Suprapubic skin (tissue), 4 donors: ENCODE measurements around the gene ERC2. TPM values are rescaled to one million over a fixed set of nuclear protein-coding genes. Genes with fewer than 3 reads are reported as not detected.

Source experiments
- DNase-seq, 2 donors: peaks; one replicate each; pipeline ENCODE4 v3.0.0-alpha.2; 2019; ENCODE audit warnings: low spot score in 2 of 2
- H3K27ac ChIP-seq: fragments of 200-600 bp; sonication (generic); one replicate; pipeline ENCODE4 v1.5.1; 2019
- H3K27me3 ChIP-seq: fragments of 200-600 bp; sonication (generic); one replicate; pipeline ENCODE4 v1.5.1; 2019
- H3K36me3 ChIP-seq: fragments of 200-600 bp; sonication (generic); one replicate; pipeline ENCODE4 v1.5.1; 2019
- H3K4me1 ChIP-seq: fragments of 200-600 bp; sonication (generic); one replicate; pipeline ENCODE4 v1.5.1; 2019
- H3K4me3 ChIP-seq: fragments of 200-600 bp; sonication (generic); one replicate; pipeline ENCODE4 v1.5.1; 2019; ENCODE audit warnings: mild to moderate bottlenecking
- H3K9me3 ChIP-seq: fragments of 200-600 bp; sonication (generic); one replicate; pipeline ENCODE4 v1.5.1; 2019
- EP300 ChIP-seq: sonication (generic); formaldehyde crosslinking; IDR thresholded peaks from one replicate; pipeline ENCODE4 v1.6.1; 2017; ENCODE audit warnings: antibody characterized with exemption
- POLR2A ChIP-seq, 2 donors: fragments of 450-650 bp; IDR thresholded peaks; one replicate each; pipeline ENCODE4 v1.6.1; 2017; ENCODE audit warnings: antibody characterized with exemption in 2 of 2, mild to moderate bottlenecking in 2 of 2, moderate library complexity in 2 of 2
- POLR2AphosphoS5 ChIP-seq, 3 donors: sonication (generic); formaldehyde crosslinking; IDR thresholded peaks; one replicate each; pipeline ENCODE4 v1.6.1; 2017; ENCODE audit warnings: antibody characterized with exemption in 3 of 3
- WGBS: methylation state at CpG from one replicate; pipeline ENCODE4 v1.1.5; 2018; 5-methylcytosine and 5-hydroxymethylcytosine counted together
- total RNA-seq, 4 donors: library from RNA; depleted of rRNA; stranded (reverse); fragments of >200 nt; gene quantifications; one replicate each; pipeline ENCODE4 v1.1.0, GENCODE V29; 2016
- TF ChIP-seq, protein P1 (sequence below), 2 donors: fragments of 200-600 bp in 1 of 2; fragments of 450-650 bp in 1 of 2; sonication (generic) in 1 of 2; IDR thresholded peaks; one replicate each; pipeline ENCODE4 v1.5.1; 2016 to 2019; ENCODE audit warnings: antibody characterized with exemption in 2 of 2, mild to moderate bottlenecking in 1 of 2, moderate library complexity in 1 of 2

ERC2 gene
- total RNA-seq, 4 donors from 2014 or later = 0.21 TPM; not detected in 3

DNA sequence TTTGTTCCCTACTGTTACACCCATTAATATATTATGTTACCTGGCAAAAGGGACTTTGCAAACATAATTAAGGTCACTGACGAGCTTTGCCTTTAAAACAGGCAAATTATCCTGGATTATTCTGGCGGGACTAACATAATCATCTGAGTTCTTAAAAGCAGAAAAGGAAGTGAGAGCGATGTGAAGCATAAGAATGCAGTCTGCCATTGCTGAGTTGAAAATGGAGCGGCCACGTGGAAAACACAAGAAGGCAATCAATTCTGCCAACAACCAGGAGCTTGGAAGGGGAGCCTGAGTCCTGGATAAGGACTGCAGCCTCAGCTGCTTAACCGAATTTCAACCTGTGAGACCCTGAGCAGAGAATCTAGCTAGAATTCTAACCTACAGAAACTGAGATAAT is 653.0 kb downstream of the ERC2 start:
- no peak for DNase-seq
- no peaks in the 10 kb centered on the region for H3K4me1 ChIP-seq
- H3K9me3 ChIP-seq = no peaks in the 10 kb centered on the region
- TF ChIP-seq POLR2AphosphoS5 (IDR thresholded peaks at IDR 0.05) = no peak
- no peak for TF ChIP-seq EP300
- TF ChIP-seq POLR2A (IDR thresholded peaks at IDR 0.05) = no peak
- TF ChIP-seq, protein P1, sequence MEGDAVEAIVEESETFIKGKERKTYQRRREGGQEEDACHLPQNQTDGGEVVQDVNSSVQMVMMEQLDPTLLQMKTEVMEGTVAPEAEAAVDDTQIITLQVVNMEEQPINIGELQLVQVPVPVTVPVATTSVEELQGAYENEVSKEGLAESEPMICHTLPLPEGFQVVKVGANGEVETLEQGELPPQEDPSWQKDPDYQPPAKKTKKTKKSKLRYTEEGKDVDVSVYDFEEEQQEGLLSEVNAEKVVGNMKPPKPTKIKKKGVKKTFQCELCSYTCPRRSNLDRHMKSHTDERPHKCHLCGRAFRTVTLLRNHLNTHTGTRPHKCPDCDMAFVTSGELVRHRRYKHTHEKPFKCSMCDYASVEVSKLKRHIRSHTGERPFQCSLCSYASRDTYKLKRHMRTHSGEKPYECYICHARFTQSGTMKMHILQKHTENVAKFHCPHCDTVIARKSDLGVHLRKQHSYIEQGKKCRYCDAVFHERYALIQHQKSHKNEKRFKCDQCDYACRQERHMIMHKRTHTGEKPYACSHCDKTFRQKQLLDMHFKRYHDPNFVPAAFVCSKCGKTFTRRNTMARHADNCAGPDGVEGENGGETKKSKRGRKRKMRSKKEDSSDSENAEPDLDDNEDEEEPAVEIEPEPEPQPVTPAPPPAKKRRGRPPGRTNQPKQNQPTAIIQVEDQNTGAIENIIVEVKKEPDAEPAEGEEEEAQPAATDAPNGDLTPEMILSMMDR (IDR thresholded peaks at IDR 0.05) = no peak
- no peak overlapping the region for H3K27ac ChIP-seq
- H3K36me3 ChIP-seq = no peaks in the 10 kb centered on the region
- no peak overlapping the region for H3K4me3 ChIP-seq
- WGBS = 87% methylated on average over 6 of the region's 6 CpGs
- no peaks in the 10 kb centered on the region for H3K27me3 ChIP-seq

DNA sequence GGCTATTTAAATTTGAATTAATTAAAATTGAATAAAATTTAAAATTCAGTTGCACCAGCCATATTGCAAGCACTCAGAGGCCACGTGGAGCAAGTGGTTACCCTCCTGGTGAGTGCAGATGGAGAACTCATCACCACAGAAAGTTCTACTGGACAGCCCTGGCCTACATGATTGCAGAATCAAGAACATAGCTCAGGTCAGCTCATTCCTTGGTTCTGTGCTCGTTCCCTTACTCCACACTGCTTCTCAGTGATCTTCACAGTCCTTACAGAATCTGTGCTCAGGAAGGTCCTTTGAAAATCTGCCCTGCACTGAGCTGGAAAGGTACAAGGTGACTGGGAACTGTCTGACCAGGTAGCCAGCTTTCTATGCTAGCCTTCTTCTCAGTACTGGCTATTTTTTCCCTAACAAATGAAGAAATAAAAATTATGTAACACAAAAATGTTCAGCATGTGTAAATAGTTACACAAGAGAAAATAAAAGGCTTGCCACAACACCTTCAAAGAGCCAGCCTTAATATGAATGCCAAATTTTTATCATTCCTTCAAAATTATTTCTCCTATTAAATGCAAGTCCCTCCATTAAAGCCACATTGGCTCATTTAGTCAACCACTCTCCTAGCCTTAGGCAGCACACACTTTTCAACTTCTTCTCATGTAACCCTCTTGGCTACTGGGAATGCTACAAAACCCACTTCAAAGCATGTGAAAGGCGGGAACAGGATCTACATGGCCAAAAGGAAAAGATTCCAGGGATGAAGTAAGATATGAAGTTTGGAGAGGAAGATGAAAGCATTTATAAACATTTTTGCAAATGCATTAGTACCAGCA is 654.8 kb downstream of the ERC2 start:
- Histone ChIP-seq H3K4me1 (no peaks in the 10 kb centered on the region), H3K27ac (no peak overlapping the region), H3K36me3 (no peaks in the 10 kb centered on the region), H3K9me3 (no peaks in the 10 kb centered on the region), H3K27me3 (no peaks in the 10 kb centered on the region), H3K4me3 (no peak overlapping the region)
- 71% methylated on average over 3 of the region's 3 CpGs for WGBS
- TF ChIP-seq, protein P1 (IDR thresholded peaks at IDR 0.05) = no peak
- TF ChIP-seq POLR2A (IDR thresholded peaks at IDR 0.05) (no peak), EP300 (no peak), POLR2AphosphoS5 (IDR thresholded peaks at IDR 0.05) (no peak)
- DNase-seq = no peak

DNA sequence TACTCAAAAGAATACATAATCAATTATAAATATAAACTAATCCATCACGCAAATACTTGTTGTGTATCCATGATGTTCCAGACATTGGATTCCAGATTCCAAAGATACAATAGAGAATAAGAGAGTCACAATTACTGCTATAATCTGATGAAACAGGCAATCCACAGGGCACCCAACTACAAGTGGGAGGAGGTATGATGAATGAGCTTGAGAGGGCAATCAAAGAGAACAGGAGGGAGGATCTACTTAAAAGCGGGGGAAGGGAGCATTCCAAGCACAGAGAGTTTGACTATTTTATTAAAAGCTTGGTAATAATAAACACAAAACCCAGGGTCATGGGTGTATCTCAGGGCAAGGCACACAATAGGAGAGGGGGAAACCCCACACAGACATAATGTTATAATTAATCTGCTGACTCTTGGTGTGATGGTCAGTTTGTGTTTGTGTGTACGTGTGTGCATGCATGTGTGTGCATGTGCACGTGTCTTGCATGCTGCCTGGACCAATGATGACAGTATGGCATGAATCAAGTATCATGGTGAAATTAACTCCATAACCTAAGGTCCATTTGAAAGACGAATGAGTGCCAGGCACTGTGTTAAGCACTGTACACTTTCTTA is 655.8 kb downstream of the ERC2 start:
- H3K27me3 ChIP-seq = no peaks in the 10 kb centered on the region
- no peaks in the 10 kb centered on the region for H3K4me1 ChIP-seq
- TF ChIP-seq, protein P1 (IDR thresholded peaks at IDR 0.05) = no peak
- TF ChIP-seq POLR2AphosphoS5 (IDR thresholded peaks at IDR 0.05) (no peak), EP300 (no peak), POLR2A (IDR thresholded peaks at IDR 0.05) (no peak)
- H3K27ac ChIP-seq = no peak overlapping the region
- WGBS = 93% methylated on average over 5 of the region's 5 CpGs
- no peak for DNase-seq
- H3K4me3 ChIP-seq = no peak overlapping the region
- H3K36me3 ChIP-seq = no peaks in the 10 kb centered on the region
- H3K9me3 ChIP-seq = no peaks in the 10 kb centered on the region

DNA sequence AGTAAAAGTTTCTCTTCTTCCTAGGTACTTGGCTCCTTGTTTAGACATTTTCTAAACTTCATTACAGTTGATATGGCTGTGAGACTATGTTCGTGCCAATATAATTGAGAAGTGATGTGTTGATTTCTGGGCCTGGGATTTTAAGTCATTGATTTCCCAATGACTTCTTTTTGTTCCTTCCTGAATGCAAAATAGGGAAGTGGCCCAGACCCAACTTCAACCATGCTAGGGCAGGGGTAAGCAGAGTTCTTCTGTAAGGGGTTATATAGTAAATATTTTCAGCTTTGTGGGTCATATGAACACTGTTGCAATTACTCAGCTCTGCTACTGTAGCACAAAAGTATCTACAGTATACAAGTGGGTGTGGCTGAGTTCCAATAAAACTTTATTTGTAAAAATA is 661.1 kb downstream of the ERC2 start:
- Histone ChIP-seq H3K27ac (no peak overlapping the region), H3K4me1 (no peaks in the 10 kb centered on the region), H3K4me3 (no peak overlapping the region), H3K27me3 (no peaks in the 10 kb centered on the region), H3K9me3 (no peaks in the 10 kb centered on the region), H3K36me3 (no peaks in the 10 kb centered on the region)
- TF ChIP-seq, protein P1 (IDR thresholded peaks at IDR 0.05) = no peak
- no peak for TF ChIP-seq EP300
- TF ChIP-seq POLR2A (IDR thresholded peaks at IDR 0.05) = no peak
- TF ChIP-seq POLR2AphosphoS5 (IDR thresholded peaks at IDR 0.05) = no peak
- 89% methylated on average over 1 of the region's 1 CpG for WGBS
- DNase-seq = no peak

DNA sequence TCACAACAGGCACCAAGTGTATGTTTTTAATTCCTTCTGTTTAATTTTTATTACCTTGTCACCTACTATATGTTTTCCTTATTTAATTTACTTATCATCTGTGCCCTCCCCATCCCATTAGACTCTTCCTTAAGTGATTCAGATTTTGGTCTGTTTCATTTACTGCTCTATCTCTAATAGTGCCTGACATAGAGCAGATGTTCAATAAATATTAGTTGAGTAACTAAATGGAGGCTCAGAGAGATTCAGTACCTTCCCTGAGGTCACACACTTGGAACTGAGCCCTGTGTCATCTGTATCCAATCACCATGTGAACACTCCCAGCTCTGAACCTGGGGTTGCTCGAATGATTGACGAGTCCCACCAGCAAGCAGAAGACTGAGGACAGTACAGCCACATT is 663.1 kb downstream of the ERC2 start:
- WGBS = 79% methylated on average over 2 of the region's 2 CpGs
- Histone ChIP-seq H3K4me1 (no peaks in the 10 kb centered on the region), H3K36me3 (no peaks in the 10 kb centered on the region), H3K27me3 (no peaks in the 10 kb centered on the region), H3K4me3 (no peak overlapping the region), H3K9me3 (no peaks in the 10 kb centered on the region), H3K27ac (no peak overlapping the region)
- no peak for DNase-seq
- TF ChIP-seq EP300 (no peak), POLR2AphosphoS5 (IDR thresholded peaks at IDR 0.05) (no peak), POLR2A (IDR thresholded peaks at IDR 0.05) (no peak)
- TF ChIP-seq, protein P1 (IDR thresholded peaks at IDR 0.05) = no peak
